SU-DHL-6 (cell line): ENCODE results near the gene XPO5.

ENCODE experiments used
- H2AFZ ChIP-seq: fragments of 200-600 bp; sonication (generic); 2 replicates; pipeline ENCODE4 v1.6.1; 2014; ENCODE audit warnings: low read depth, mild to moderate bottlenecking, moderate library complexity, mixed read lengths, antibody characterized with exemption, low read length; ENCODE audit not compliant: severe bottlenecking
- H3F3A ChIP-seq: fragments of 200-600 bp; shearing (Covaris generic); 2 replicates; pipeline ENCODE4 v1.6.0; 2016; ENCODE audit warnings: antibody characterized with exemption, mild to moderate bottlenecking; ENCODE audit not compliant: insufficient read depth
- H3K27ac ChIP-seq: fragments of 200-600 bp; sonication (generic); 2 replicates; pipeline ENCODE4 v1.5.1; 2016; ENCODE audit warnings: low read depth, mild to moderate bottlenecking, low read length, moderate library complexity, mixed read lengths
- H3K27me3 ChIP-seq: fragments of 200-600 bp; sonication (generic), shearing (Covaris generic); 2 replicates; pipeline ENCODE4 v1.6.0; 2014; ENCODE audit warnings: mild to moderate bottlenecking, low read length
- H3K36me3 ChIP-seq: fragments of 200-600 bp; sonication (generic); 2 replicates; pipeline ENCODE4 v1.6.1; 2014; ENCODE audit warnings: mild to moderate bottlenecking, low read length, mixed read lengths
- H3K4me2 ChIP-seq: fragments of 300-600, 200-600 bp; shearing (Covaris generic), sonication (generic); 2 replicates; pipeline ENCODE4 v1.6.0; 2014; ENCODE audit warnings: low read length, low read depth, mild to moderate bottlenecking; ENCODE audit not compliant: poor library complexity, severe bottlenecking
- H3K4me3 ChIP-seq: fragments of 200-600 bp; sonication (generic); 2 replicates; pipeline ENCODE4 v1.5.1; 2014; ENCODE audit warnings: antibody characterized with exemption, low read length, mild to moderate bottlenecking, mixed read lengths; ENCODE audit not compliant: insufficient read depth, poor library complexity, severe bottlenecking
- H3K79me2 ChIP-seq: fragments of 200-600 bp; sonication (generic); 2 replicates; pipeline ENCODE4 v1.6.1; 2014; ENCODE audit warnings: mild to moderate bottlenecking, low read length, moderate library complexity; ENCODE audit not compliant: insufficient read depth
- H3K9ac ChIP-seq: fragments of 200-600 bp; sonication (generic); 2 replicates; pipeline ENCODE4 v1.7.0; 2014; ENCODE audit warnings: mild to moderate bottlenecking, low read length
- H3K9me2 ChIP-seq: fragments of 200-600 bp; sonication (generic); replicated peaks from 2 replicates; pipeline ENCODE4 v1.6.1; 2014; ENCODE audit warnings: low read length; ENCODE audit not compliant: insufficient read depth
- H3K9me3 ChIP-seq: fragments of 200-600 bp; sonication (generic); 2 replicates; pipeline ENCODE4 v1.6.1; 2014; ENCODE audit warnings: low read length, mixed read lengths; ENCODE audit not compliant: insufficient read depth
- H4K20me1 ChIP-seq: fragments of 200-600 bp; sonication (generic); 2 replicates; pipeline ENCODE4 v1.6.1; 2014; ENCODE audit warnings: low read depth, mild to moderate bottlenecking, antibody characterized with exemption, low read length, moderate library complexity, mixed read lengths
- EZH2phosphoT487 ChIP-seq: fragments of 200-600 bp; sonication (generic), shearing (Covaris generic); conservative IDR thresholded peaks from 2 replicates; pipeline ENCODE4 v1.6.1; 2018; ENCODE audit warnings: mild to moderate bottlenecking, antibody characterized with exemption, low read length, moderate library complexity, mixed read lengths
- TF ChIP-seq, protein P1 (sequence below): fragments of 200-600 bp; sonication (generic); IDR thresholded peaks from one replicate; pipeline ENCODE4 v1.5.1; 2017; ENCODE audit warnings: antibody characterized with exemption, mild to moderate bottlenecking, low read length, moderate library complexity; ENCODE audit not compliant: insufficient read depth, poor library complexity, severe bottlenecking

Gene XPO5

DNA sequence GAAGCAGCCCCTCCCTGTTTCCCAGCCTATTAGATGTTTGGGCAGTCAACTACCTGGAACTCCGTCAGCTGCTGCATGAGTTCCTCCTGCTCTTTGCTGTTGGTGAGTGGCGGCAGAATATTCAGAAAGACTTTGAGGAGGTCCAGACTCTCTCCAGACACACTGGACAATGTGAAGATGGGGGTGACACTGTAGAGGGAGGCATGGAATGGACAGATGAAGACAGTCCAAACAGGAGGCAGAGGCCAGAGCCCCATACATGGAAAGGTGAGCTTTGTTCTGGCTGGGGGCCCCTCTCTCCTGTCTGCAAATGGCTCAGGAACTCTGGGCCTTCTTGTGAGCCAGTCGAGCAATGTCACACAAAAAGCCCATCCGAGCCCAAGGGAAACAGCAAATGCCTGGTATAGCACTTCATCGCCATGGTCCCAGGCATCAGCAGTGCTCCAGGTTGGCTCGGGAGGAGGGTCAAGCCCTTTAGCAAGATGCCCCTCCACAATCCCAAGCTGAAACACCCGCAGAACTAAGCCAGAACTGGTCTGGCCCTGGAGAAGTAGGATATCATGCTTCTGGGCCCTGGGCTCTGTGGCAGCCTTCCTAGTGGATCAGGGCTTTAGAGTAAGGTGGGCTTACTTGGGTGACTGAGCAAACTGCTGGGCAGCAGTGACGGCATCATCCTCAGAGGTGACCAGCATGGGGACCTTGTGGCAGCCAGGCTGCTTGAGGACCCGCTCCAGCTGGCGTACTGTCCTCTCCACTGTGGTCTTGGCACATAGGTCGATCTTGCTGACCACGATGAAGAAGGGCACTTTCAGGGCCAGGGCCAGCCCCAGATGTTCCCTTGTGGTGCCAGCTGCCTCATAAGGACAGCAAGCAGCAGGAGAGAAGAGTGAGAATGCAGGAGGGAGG is 48.3 kb upstream of the XPO5 start:
- Histone ChIP-seq H3K9me2 (no peaks in the 10 kb centered on the region), H4K20me1 (no peaks in the 10 kb centered on the region), H2AFZ (no peak overlapping the region), H3K4me3 (no peak overlapping the region), H3K9me3 (no peaks in the 10 kb centered on the region), H3K9ac (no peak overlapping the region), H3K27me3 (no peaks in the 10 kb centered on the region), H3K27ac (no peak overlapping the region), H3K79me2 (peaks cover 20% of the 10 kb centered on the region), H3F3A (peaks cover 19% of the 10 kb centered on the region), H3K4me2 (no peak overlapping the region), H3K36me3 (0 out of 2 replicates have a peak, but pooled peaks cover 6% of the 10 kb centered on the region)
- TF ChIP-seq, protein P1, sequence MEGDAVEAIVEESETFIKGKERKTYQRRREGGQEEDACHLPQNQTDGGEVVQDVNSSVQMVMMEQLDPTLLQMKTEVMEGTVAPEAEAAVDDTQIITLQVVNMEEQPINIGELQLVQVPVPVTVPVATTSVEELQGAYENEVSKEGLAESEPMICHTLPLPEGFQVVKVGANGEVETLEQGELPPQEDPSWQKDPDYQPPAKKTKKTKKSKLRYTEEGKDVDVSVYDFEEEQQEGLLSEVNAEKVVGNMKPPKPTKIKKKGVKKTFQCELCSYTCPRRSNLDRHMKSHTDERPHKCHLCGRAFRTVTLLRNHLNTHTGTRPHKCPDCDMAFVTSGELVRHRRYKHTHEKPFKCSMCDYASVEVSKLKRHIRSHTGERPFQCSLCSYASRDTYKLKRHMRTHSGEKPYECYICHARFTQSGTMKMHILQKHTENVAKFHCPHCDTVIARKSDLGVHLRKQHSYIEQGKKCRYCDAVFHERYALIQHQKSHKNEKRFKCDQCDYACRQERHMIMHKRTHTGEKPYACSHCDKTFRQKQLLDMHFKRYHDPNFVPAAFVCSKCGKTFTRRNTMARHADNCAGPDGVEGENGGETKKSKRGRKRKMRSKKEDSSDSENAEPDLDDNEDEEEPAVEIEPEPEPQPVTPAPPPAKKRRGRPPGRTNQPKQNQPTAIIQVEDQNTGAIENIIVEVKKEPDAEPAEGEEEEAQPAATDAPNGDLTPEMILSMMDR: no peak
- no peak for TF ChIP-seq EZH2phosphoT487

DNA sequence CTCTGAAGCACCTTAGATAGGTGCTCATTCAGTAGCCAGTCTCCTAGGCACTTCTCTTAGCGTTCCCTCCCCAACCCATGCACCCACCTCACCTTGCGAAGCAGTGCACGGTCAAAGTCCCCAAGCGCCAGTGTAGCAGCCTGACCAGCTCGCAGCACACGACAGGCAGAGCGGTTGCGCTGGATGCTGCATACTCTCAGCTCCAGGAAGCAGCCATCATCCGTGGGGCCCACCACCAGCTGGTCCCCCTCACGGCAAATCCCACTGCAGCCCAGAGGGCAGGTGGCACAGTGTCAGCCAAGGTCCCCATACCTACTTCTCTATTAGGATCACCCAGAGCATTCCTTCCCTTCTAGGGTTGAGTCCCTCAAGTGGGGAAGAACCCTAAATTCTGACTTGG is 46.7 kb upstream of the XPO5 start:
- H2AFZ ChIP-seq: no peak overlapping the region
- H3K4me3 ChIP-seq: no peak overlapping the region
- H3K79me2 ChIP-seq: peaks cover 9% of the 10 kb centered on the region
- no peak overlapping the region for H3K4me2 ChIP-seq
- H3K27me3 ChIP-seq: no peaks in the 10 kb centered on the region
- no peak overlapping the region for H3K27ac ChIP-seq
- no peaks in the 10 kb centered on the region for H4K20me1 ChIP-seq
- H3K9me3 ChIP-seq: no peaks in the 10 kb centered on the region
- TF ChIP-seq EZH2phosphoT487: no peak
- TF ChIP-seq, protein P1: no peak
- H3F3A ChIP-seq: peaks cover 27% of the 10 kb centered on the region
- H3K9me2 ChIP-seq: no peaks in the 10 kb centered on the region
- H3K9ac ChIP-seq: no peak overlapping the region
- 0 out of 2 replicates have a peak, but pooled peaks cover 6% of the 10 kb centered on the region for H3K36me3 ChIP-seq

DNA sequence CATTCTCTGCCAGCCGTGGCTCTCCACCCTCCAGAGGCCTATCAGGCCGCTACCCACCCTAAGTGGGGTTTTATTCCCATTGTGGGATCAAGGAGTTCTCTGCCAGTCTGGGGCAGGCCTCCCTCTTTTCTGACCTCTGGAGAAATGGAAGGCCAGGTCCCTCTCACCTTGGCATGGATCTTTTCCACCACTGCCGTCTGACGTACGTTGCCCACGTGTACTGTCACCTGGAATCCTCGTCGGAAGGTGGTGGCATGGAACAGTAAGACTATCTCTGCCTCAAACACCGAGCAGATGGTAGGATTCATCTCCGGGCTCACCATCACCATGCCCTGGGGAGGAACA is 46.0 kb upstream of the XPO5 start:
- H3K9ac ChIP-seq: no peak overlapping the region
- no peak overlapping the region for H3K4me2 ChIP-seq
- peaks cover 34% of the 10 kb centered on the region for H3F3A ChIP-seq
- H3K9me3 ChIP-seq: no peaks in the 10 kb centered on the region
- no peaks in the 10 kb centered on the region for H3K9me2 ChIP-seq
- no peaks in the 10 kb centered on the region for H4K20me1 ChIP-seq
- H3K36me3 ChIP-seq: 0 out of 2 replicates have a peak, but pooled peaks cover 6% of the 10 kb centered on the region
- H3K27me3 ChIP-seq: no peaks in the 10 kb centered on the region
- peaks cover 1% of the 10 kb centered on the region; the same call in 1 of the 2 replicates for H3K79me2 ChIP-seq
- no peak overlapping the region for H2AFZ ChIP-seq
- no peak overlapping the region for H3K4me3 ChIP-seq
- H3K27ac ChIP-seq: no peak overlapping the region
- TF ChIP-seq EZH2phosphoT487: no peak
- TF ChIP-seq, protein P1: no peak
